GM21390 (cell line): ENCODE data around the gene CBLN2.

ENCODE experiments used
- ATAC-seq: cut with Tn5 transposase; IDR thresholded peaks from one replicate; pipeline ENCODE4 v1.9.1; 2021; ENCODE audit not compliant: unreplicated experiment

The CBLN2 gene

DNA sequence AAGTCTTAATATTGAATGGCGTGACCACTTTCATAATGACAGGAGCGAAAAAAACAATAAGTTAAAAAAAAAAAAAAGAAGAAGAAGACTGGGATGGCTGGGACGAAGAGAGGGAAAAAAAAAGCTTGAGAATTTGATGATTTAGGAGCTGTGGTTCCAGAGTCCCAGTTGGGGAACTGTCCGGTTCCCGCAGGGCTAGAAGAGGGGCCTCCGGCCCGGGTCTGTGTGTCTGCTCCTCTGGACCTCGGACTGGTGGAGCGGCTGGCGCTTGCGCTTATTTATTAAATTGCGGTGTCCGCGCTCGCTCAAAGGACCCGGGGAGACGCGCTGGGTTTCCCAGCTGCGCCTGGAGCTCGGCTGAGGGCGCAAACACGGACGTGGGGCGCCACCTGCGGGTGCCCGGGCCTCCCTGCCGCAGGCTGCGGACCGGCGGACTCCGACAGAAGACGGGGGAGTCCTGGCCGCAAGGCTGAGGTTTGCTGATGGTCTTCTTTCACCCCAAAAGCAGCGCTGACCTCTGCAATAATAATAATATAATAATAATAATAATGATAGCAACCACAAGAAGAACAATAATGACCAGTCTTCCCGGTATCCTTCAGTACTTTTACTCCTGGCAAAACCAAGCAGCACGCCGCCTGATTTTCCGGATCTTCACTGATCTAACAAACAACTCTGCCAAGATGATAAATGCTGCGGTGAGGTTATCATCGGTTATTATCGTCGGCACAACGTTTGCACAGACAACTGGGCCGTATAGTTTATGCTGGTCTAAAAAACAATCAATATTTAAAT is at the start of gene CBLN2:
CBLN2 (minus strand) TSS at position 251 of the 795 bp plus-strand sequence. CDS start 2,182 bp downstream, outside the sequence.
- peak; percentile 92 for ATAC-seq

DNA sequence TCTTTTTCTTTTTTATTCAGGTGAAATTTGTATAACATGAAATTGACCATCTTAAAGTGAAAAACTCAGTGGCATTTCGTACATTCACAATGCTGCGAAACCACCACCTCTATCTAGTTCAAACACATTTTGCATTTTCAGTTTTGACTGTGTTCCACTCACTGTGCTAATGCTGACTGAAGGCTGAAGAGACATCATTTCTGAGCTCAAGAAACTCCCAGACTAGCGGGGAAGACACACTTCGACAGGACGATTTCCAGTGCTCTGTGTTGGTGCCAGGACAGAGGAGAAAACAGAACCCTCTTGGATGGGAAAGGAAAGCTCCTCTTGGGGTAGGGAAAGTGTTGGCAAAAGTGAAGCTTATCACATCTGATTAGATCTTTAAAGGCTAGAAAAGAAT is 44.2 kb upstream of the CBLN2 start:
- ATAC-seq: no peak

DNA sequence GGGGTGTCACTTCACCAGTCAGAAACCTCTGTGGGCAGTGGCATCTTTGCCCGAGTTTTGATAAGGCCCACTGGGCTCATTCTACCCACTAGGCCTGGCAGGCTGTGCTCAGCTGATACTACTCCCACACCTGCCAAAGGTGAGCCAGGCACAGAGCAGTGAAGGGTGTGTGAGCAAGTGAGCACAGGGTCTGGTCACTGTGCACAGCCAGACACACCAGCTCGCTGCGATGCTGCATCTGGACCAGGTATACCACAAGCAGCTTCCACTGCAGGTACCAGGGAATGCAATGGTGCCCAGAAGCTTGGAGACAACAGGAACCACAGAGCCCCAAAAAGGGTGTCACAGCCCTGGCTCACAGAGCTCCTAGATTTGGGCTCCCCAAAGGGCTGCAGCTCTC is 40.6 kb upstream of the CBLN2 start:
- ATAC-seq: no peak

DNA sequence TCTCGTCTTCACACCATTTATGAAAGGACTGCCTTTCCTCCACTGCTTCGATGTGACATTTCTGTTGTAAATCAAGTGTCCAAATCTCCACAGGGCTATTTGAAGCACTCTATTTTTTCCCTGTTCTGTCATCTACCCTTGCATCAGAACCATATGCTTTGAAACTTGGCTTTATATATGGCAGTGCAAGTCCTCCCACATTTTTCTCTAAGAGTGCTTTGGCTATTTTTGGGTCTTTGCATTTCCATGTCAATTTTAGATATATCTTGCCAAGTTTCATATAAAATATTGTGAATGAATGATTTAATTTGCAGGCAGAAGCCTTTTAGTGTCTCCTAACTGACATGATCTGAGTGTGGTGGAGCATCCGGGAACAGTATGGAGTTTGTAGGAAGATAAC is 37.8 kb upstream of the CBLN2 start:
- no peak for ATAC-seq

DNA sequence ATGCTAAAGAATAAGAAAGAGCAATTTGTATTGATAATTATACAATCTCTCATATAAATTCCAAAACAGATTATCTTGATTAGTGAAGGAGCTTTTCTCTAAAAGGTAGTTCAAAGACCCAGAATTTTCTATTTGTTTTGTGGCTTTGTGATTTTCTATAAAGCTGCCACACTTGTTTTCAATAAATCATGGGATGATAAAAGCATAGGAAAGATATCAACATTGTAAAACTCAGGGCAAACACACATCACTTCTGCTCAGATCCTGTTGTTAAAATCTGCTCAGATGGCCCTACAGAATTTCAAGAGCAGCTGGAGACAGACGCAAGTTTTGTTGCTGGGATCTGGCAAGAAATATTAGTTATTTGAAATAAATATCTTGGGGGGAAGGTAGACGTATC is 28.8 kb upstream of the CBLN2 start:
- ATAC-seq: no peak

DNA sequence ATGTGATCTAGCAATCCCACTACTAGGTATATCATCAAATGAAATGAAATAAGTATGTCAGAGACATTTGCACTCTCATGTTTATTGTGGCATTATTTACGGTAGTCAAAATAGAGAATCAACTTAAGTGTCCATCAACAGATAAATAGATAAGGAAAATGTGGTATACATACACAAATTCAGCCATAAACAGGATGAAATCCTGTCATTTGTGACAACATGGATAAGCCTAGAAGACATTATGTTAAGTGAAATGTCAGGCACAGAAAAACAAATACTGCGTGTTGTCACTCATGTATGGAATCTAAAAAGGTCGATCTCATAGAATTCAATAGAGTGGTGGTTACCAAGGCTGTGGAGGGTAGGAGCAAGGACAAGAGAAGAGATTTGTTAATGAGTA is 22.1 kb upstream of the CBLN2 start:
- no peak for ATAC-seq

DNA sequence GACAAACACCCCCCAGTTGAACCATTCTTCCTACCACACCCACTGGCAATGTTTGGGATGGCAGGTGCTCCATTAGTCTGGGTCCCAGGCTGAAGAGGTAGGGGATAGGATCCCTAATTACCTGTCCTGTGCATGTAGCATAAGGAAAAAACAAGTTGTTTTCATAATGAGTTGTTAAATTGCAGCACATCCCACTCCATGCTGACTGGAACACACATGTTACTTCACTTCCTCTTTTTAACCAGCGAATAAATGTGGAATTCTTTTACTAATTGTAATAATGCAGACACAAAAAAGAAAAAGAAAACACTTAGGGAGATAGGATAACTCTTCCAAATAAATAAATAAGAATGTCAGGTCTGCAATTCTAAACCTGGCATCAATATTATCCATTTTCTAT is 11.8 kb upstream of the CBLN2 start:
- ATAC-seq: no peak

DNA sequence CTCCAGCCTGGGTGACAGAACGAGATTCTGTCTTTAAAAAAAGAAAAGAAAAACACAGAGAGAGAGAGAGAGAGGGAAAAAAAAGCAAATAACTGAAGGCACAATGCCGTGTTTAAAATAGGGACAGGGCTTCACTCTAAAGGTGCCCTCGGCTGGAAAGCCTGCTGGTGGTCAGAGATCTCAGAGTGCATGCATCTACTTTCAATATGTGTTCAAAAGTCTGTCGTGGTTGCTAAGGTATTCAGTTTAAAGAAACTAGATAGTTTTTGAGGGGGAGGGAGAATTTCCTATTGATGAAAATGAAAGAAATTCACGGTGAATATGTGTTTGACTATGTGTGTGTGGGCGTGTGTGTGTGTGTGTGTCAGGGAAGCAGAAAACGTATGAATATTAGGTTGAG is 11.0 kb upstream of the CBLN2 start:
- no peak for ATAC-seq

DNA sequence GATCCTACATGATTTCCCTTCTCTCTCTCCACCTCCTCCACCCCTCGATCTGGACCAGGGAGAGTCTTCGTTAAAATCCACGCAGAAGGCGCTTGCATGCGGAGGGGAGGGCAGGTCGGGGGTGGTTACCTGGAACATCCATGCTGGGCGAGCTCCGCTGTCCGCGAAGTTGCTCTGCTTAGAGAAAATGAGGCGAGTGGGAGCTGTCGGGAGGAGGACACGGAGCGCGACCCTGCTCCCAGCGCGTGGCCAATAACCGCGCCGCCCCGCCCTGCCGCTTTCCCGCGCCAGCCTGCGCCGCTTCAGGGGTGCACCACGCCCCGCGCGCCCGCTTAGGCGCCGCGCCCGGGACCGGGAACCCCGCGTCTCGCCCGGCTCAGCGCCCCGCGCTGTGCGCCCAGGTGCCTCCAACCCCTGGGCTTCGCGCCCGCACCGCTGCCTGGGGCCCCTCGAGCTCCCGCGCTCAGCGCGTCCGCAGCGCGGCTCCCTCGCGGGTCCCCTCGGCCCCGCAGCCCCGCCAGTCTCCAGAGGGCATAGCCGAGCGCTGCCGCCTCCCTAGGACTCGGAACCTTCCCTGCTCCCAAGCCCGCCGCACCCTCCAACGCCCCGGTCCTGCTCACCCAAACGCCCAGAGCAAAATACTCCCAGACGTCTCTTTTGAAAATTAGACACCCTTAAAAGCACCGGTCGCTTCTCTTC is 636 bp downstream of the CBLN2 start:
- no peak for ATAC-seq

DNA sequence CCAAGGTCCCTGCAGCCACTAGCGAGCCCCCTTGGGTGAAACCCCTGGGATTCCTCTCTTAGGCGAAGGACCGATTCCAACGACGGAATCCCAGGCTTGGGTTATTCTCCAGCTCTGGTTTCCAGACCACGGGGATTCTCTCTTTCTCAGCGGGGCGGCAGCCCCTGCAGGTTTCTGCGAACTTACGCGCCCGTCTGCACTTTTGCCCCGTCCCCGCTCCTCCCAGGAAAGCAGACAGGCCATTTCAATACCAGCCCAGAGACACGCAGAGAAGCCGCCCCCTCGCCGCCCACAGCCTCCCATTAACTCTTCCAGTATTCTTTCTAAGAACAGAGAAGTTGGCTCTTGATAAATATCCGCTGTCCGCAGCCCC is 1.2 kb downstream of the CBLN2 start:
- ATAC-seq: no peak

DNA sequence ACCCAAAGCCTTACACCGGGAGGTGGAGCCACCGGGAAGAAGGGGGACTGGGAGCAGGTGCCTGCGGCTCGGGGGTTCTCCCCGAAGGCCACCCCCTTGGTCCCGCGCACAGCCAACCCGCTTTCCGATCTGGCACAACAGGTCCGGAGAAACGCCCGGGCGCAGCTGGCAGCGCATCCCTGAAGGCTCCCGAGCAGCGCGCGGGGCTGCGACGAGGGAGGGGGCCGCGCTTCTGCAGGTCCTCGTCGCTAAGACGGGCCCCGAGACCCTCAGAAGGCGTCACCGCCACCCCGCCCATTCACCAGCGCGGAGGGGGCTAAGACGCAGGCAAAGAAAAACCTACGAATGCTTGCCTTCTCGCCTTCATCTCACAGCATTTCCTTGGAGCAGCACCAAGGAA is 1.8 kb downstream of the CBLN2 start:
- no peak for ATAC-seq

DNA sequence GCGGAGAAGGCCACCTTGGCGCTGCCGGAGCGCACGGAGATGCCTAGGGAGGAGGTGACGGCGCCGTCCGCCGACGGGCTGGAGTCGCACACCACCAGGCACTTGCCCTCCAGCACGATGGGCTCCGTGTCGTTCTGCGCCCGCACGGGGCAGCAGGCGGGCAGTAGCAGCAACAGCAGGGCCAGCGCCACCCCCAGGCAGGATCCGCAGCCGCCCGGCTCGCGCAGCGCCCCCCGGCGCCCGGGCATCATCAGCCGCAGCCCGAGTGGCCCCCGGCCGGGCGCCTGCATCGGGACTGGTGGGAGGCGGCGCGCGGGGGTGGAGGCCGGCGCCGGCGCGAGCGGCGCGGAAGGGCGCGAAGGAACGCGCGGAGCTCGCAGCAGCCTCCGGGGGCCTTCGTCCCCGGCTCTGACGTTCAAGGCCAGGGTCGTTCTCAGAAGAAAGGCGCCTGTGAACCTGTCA is 2.2 kb downstream of the CBLN2 start:
- ATAC-seq: no peak

DNA sequence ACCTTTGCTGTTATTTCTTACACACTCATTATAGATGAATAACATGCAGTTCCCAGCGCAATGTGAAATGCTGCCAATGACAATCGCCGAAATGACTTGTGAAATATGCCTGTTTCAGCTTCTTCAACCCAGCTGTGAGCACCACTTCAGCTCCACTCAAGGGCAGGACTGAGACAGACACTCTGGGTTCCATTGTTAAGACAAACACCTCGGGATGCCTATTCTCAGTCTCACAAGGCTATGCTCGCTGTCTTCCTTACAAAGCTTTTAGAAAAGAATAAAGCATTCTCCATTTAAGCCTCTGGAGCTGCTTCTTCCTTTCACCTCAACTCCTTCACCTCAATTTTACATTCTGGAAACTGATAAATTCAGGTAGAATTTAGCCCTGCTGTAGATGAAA is 4.2 kb downstream of the CBLN2 start:
- no peak for ATAC-seq

DNA sequence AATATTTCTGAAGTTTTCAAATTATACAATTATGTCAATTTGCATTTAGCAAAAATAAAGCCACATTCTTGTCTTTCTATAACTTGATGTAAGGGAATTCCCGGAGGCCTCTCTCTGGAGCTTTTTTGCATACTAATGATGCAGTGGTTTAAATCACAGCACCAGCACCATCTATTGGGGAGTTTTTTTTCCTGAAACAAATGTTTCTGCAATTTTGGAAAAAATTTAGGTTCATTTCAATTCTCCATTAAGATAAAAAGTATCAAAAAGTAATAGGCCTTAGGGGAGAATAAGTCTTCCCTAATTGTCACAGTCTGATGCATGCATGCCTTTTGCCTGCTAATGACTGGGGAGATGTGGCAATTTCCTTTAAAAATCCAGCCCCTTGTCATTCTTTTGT is 13.5 kb downstream of the CBLN2 start:
- ATAC-seq: no peak

DNA sequence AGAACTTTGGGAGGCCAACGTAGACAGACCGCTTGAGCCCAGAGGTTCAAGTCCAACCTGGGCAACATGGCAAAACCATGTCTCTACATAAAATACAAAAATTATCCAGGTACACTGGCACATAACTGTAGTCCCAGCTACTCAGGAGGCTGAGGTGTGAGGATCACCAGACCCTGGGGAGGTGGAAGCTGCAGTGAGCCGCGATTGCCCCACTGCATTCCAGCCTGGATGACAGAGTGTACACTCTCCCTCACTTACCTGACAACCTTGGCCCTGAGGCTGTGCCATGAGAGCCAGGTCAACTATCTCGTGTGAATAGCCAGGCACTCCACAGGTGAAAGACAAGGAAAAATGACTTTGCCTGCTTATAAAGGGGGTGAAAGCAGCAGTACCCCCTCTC is 39.3 kb downstream of the CBLN2 start:
- no peak for ATAC-seq

DNA sequence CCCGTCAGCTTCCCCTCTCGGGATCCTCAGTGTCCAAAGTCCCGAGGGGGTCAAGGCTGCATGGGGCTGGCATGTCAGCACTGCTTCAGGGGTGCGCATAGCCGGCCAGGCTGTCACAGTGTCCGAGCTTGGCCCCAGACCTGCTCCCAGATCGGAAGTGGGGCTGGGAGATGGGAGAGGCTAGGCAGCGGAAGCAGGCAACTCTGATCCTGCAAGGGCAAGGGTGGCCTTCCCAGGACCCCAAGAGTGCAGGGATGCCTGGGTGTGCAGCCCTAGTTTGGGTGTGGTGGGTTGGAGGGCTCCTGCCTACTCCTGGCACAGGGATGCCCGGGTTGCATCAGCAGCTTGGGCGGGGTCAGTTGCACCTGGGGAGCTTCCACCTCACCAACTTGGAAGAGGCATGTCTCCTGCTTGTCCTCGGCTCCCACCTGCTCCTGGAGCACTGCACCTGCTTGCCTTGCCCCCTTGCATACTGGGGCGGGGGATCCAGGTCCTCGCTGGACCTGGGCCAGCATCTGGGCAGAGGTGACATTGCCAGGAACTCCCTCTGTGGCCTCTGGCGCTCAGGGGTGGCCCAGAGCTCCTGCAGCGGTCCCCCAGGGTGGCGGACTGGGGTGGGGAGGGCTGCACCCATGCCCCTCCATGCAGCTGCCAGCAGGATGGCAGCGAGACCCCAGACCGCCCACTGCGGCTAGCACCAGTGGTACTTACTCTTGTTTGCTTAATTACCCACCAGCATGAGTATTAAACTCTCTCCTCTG is 41.3 kb downstream of the CBLN2 start:
- ATAC-seq: no peak

DNA sequence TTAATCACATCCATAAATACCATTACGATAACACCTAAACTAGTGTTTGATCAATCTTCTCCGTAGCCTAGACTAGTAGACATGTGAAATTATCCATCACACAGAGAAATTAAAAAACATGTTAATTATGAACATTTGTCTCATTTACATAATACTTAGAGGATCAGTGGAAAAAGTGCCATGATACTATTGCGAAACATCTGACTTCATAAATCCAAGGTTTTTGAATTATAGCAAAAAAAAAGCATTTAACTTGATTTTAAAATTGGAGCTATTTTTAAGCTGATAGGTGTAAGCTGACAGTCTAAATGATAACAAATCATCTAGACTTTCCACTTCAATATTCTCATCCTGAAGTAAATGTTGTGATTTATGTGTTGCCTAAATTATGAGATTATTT is 51.6 kb downstream of the CBLN2 start:
- no peak for ATAC-seq
